HFFc6 (cell line): ENCODE measurements around the gene FBXL13. TPM values are rescaled to one million over a fixed set of nuclear protein-coding genes. Genes with fewer than 3 reads are reported as not detected.
"Not testable (repeated sequence)": the region's sequence is repeated elsewhere in the genome, so short reads cannot be mapped to it uniquely, and the experiment has no call there.

Experiments used
- DNase-seq: peaks from one replicate; pipeline ENCODE4 v3.0.0-alpha.2; 2018
- H3K27ac Mint-ChIP-seq: 2 replicates; pipeline ENCODE4 v1.8.0; 2020; ENCODE audit warnings: mild to moderate bottlenecking, mixed read lengths
- H3K27me3 Mint-ChIP-seq: 2 replicates; pipeline ENCODE4 v1.8.0; 2021; ENCODE audit warnings: mild to moderate bottlenecking, moderate library complexity, mixed read lengths; ENCODE audit not compliant: insufficient read depth
- H3K36me3 Mint-ChIP-seq: 2 replicates; pipeline ENCODE4 v1.8.0; 2021; ENCODE audit warnings: low read depth, mixed read lengths
- H3K4me1 Mint-ChIP-seq: 2 replicates; pipeline ENCODE4 v1.8.0; 2020; ENCODE audit warnings: low read depth, mixed read lengths
- H3K4me3 Mint-ChIP-seq: 2 replicates; pipeline ENCODE4 v1.8.0; 2020; ENCODE audit warnings: mild to moderate bottlenecking, moderate library complexity, mixed read lengths
- H3K9me3 Mint-ChIP-seq: 2 replicates; pipeline ENCODE4 v1.8.0; 2020; ENCODE audit warnings: mild to moderate bottlenecking, mixed read lengths
- CTCF ChIP-seq: fragments of 200-600 bp; sonication (generic); IDR thresholded peaks from 2 replicates; pipeline ENCODE4 v1.5.0; 2021; ENCODE audit warnings: antibody characterized with exemption, mild to moderate bottlenecking
- total RNA-seq, 6 experiments: library from RNA; stranded (reverse); fragmentation: NEBNext Ultra II Directional; extraction: Animal tissue kit (Norgen Biotek cat#: 25700); gene quantifications; 2 replicates in 1 of 6; 3 replicates in 5 of 6; pipeline ENCODE4 v1.2.3, GENCODE V29; 2021

FBXL13 gene
- total RNA-seq, 6 experiments from 2014 or later, result 0.43 to 0.74 (median 0.56) TPM

GRCh38 chr7:103058122-103058521, 16.5 kb downstream of the FBXL13 start:
- H3K27ac Mint-ChIP-seq, result no peak overlapping the region
- no peak for DNase-seq
- no peak for TF ChIP-seq CTCF
- H3K27me3 Mint-ChIP-seq, result no peaks in the 10 kb centered on the region
- no peak overlapping the region for H3K4me3 Mint-ChIP-seq
- no peaks in the 10 kb centered on the region for H3K4me1 Mint-ChIP-seq
- H3K9me3 Mint-ChIP-seq, result no peaks in the 10 kb centered on the region
- no peaks in the 10 kb centered on the region for H3K36me3 Mint-ChIP-seq

GRCh38 chr7:103056006-103056405, 18.6 kb downstream of the FBXL13 start:
- not testable (repeated sequence) for H3K4me1 Mint-ChIP-seq, H3K27me3 Mint-ChIP-seq, H3K9me3 Mint-ChIP-seq, H3K36me3 Mint-ChIP-seq, H3K4me3 Mint-ChIP-seq, H3K27ac Mint-ChIP-seq, DNase-seq

- H3K4me3 Mint-ChIP-seq, result no peak overlapping the region
- H3K27ac Mint-ChIP-seq, result no peak overlapping the region
- peaks cover 24% of the 10 kb centered on the region for H3K9me3 Mint-ChIP-seq
- H3K36me3 Mint-ChIP-seq, result peaks cover 35% of the 10 kb centered on the region
- no peaks in the 10 kb centered on the region for H3K4me1 Mint-ChIP-seq
- no peak for TF ChIP-seq CTCF
- peaks cover 1% of the 10 kb centered on the region; the same call in 1 of the 2 replicates for H3K27me3 Mint-ChIP-seq
- no peak for DNase-seq
These were observed 23.1 kb downstream of the FBXL13 start for GRCh38 chr7:103051519-103051918.

- Mint-ChIP-seq H3K4me3 (no peak overlapping the region), H3K27me3 (peaks cover 1% of the 10 kb centered on the region; the same call in 1 of the 2 replicates), H3K27ac (no peak overlapping the region), H3K9me3 (peaks cover 26% of the 10 kb centered on the region), H3K36me3 (peaks cover 36% of the 10 kb centered on the region), H3K4me1 (no peaks in the 10 kb centered on the region)
- no peak for TF ChIP-seq CTCF
- DNase-seq, result no peak
These were observed 25.8 kb downstream of the FBXL13 start for GRCh38 chr7:103048833-103049232.

GRCh38 chr7:103041815-103042214, 32.8 kb downstream of the FBXL13 start:
- Mint-ChIP-seq H3K36me3 (peaks cover 16% of the 10 kb centered on the region; the same call in 1 of the 2 replicates), H3K9me3 (peaks cover 23% of the 10 kb centered on the region)
- H3K27ac Mint-ChIP-seq, H3K4me1 Mint-ChIP-seq, DNase-seq, H3K4me3 Mint-ChIP-seq, H3K27me3 Mint-ChIP-seq: not testable (repeated sequence)

GRCh38 chr7:103037823-103038739, 36.5 kb downstream of the FBXL13 start:
- H3K27me3 Mint-ChIP-seq, H3K36me3 Mint-ChIP-seq, DNase-seq, H3K4me1 Mint-ChIP-seq, H3K27ac Mint-ChIP-seq, H3K4me3 Mint-ChIP-seq: not testable (repeated sequence)
- H3K9me3 Mint-ChIP-seq, result peaks cover 15% of the 10 kb centered on the region

- H3K27ac Mint-ChIP-seq, result no peak overlapping the region
- no peaks in the 10 kb centered on the region; the same call in 1 of the 2 replicates for H3K27me3 Mint-ChIP-seq
- DNase-seq, result no peak
- H3K4me3 Mint-ChIP-seq, result no peak overlapping the region
- peaks cover 9% of the 10 kb centered on the region for H3K9me3 Mint-ChIP-seq
- H3K4me1 Mint-ChIP-seq, result no peaks in the 10 kb centered on the region
- 0 out of 2 replicates have a peak, but pooled peaks cover 4% of the 10 kb centered on the region for H3K36me3 Mint-ChIP-seq
- TF ChIP-seq CTCF, result no peak
These were observed 37.1 kb downstream of the FBXL13 start for GRCh38 chr7:103037476-103037822.

- not testable (repeated sequence) for H3K27ac Mint-ChIP-seq
These were observed 40.3 kb downstream of the FBXL13 start for GRCh38 chr7:103034318-103034717.

More at GRCh38 chr7:103034318-103034717, 40.3 kb downstream of the FBXL13 start:
- not testable (repeated sequence) for H3K4me3 Mint-ChIP-seq, H3K27me3 Mint-ChIP-seq, H3K36me3 Mint-ChIP-seq, DNase-seq, H3K4me1 Mint-ChIP-seq, H3K9me3 Mint-ChIP-seq
